HG02938 (cell line): Measurements from ENCODE around the gene FPR1.

Experiments used
- ATAC-seq: cut with Tn5 transposase; IDR thresholded peaks from one replicate; pipeline ENCODE4 v1.9.1; 2021; ENCODE audit warnings: mild to moderate bottlenecking, moderate library complexity; ENCODE audit not compliant: unreplicated experiment

The FPR1 gene

DNA sequence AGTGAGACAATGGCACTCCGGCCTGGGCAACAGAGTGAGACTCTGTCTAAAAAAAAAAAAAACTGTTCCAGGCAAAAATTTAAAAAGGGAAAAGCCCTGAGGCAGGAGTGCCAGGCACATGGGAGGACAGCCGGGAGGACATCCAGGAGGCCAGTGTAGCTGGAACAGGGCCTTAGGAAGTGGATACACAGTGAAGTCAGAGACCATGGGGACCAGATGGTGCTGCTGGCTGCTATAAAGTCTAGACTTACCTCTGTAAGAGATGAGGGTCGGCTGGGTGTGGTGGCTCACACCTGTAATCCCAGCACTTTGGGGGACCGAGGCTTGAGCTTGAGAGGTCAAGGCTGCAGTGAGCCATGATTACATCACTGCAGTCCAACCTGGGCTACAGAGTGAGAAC is 42.9 kb downstream of the FPR1 start:
- no peak for ATAC-seq

DNA sequence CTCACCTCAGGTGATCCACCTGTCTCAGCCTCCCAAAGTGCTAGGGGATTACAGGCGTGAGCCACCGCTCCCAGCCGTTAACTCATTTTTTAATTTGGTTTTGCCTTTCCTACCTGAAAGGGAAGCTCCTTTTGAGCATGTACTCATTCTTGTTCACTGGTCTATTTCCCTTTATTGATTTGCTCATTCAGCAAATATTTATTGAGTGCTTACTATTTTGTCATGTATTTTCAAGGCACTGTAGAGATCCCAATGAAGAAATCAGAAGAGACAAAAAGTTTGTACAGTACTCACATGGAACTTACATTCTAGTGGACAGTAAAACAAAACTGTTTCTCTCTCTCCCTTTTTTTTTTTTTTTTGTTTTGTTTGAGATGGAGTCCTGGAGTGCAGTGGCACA is 44.8 kb downstream of the FPR1 start:
- ATAC-seq: no peak

DNA sequence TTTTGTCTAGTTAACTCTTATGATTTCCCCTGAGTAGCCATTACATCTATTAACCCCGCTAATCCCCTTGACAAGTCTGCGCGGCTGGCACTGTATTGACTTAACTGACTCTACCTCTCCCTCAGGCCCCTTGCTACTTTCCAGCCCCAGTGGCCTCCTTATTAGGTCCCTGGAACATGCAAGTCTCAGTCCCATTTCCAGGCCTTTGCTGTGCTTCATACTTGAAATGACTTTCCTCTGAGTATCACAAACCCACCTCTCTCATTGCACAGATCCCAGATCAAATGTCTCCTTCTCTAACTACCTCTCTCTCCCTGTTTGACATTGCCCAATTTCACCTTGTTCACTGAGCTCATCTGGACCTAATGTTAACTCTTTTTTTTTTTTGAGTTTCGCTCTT is 45.4 kb downstream of the FPR1 start:
- ATAC-seq: no peak

DNA sequence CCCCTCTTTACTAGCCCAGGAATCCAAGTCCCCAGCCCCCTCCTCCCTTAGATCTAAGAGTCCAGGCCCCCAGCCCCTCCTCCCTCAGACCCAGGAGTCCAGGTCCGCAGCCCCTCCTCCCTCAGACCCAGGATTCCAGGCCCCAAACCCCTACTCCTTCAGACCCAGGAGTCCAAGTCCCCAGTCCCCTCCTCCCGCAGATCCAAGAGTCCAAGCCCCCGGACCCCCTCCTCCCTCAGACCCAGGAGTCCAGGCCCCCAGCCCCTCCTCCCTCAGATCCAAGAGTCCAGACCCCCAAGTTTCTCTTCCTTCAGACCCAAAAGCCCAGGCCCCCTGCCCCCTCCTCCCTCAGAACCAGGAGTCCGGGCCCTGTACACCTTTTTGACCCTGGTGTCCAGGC is 47.1 kb downstream of the FPR1 start:
- ATAC-seq: no peak

DNA sequence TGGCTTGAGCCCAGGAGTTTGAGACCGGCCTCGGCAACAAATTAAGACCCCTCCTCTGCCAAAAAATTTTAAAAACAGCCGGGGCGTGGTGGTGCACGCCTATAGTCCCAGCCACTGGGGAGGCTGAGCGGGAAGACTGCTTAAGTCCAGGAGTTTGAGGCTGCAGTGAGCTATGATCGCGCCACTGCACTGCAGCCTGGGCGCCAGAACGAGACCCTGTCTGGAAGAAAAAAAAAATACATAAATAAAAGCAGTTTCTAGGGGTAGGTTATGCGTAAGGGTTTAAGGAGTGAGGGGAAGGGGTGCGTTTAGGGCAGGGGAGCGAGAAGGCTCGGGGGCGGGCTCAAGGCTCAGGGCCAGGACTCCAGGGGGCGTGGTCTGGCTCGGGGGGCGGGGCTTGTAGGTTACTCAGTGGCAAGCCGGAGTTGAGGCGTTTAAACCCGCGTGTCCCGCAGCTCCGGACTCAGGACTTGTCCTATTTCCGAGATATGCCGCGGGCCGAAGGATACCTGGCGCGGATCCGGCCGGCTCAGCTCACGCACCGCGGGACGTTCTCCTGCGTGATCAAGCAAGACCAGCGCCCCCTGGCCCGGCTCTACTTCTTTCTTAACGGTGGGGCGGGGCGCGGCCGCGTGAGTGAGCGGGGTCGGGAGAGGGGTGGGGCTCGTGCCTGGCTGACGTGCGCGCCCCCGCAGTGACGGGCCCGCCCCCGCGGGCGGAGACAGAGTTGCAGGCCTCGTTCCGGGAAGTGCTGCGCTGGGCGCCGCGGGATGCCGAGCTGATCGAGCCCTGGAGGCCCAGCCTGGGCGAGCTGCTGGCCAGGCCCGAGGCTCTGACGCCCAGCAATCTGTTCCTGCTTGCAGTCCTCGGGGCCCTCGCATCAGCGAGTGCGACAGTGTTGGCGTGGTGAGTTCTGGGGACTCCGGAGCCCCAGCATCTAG is 47.8 kb downstream of the FPR1 start:
- peak; percentile 70 for ATAC-seq

DNA sequence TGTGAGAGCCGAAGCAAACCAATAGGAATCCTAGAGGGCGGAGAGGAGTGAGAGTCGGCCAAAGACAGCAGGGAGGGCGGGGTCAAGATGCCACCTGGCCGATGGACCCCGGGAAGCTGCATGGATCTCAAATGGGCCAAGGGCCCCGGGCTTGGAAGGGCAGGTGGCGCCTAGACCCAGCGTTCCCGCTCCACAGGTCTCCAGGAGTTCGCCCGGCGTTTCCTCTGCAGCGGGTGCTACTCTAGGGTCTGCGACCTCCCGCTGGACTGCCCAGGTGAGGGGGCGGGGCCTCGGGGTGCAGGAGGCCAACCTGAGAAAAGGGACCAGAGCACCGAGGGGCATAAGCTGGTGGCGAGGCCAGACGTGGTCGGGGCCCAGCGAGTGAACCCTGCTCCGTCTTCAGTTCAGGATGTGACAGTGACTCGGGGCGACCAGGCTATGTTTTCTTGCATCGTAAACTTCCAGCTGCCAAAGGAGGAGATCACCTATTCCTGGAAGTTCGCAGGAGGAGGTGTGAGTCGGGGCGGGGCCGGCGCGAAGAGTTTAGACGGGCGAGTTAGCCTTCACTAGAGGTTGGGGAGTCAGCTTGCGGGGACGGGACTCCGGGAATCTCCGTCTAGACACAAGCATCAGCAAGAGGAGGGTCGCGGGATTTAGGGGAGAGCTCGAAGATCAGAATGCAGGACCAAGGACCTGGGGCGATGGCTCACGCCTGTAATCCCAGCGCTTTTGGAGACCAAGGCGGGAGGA is 48.7 kb downstream of the FPR1 start:
- ATAC-seq: no peak

DNA sequence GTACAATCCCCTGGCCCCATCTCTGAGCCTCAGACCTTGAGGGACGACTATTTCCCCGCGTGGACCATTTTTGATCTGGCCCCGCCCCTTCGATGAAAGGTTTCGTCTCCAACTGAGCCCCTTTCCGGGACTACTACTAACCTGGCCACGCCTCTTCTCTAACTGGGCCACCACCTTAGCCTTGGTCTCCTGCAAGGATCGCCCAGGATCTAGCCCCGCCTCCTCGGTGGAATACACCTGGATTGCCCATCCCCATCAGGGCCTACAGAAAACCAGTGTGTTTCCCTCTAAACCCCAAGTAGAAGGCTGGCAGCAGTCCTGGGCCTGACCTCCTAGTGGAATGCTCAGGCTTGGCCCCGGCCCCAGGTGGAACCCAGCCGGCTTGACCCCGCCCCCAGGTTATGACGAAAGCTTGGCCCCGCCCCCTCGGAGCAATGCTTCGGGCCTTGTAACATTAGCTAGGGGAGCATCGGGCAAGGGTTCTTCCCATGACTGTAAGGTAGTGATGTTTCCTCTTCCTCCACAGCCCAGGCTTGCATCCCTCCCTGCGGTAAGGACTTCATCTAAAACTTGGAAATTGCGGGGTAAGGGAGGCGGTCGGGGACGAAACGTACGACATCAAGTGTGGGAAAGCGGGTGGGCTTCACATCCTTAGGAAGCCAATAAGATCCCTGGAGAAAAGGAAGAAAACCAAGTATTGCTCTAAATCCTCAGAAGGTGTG is 49.4 kb downstream of the FPR1 start:
- no peak for ATAC-seq

DNA sequence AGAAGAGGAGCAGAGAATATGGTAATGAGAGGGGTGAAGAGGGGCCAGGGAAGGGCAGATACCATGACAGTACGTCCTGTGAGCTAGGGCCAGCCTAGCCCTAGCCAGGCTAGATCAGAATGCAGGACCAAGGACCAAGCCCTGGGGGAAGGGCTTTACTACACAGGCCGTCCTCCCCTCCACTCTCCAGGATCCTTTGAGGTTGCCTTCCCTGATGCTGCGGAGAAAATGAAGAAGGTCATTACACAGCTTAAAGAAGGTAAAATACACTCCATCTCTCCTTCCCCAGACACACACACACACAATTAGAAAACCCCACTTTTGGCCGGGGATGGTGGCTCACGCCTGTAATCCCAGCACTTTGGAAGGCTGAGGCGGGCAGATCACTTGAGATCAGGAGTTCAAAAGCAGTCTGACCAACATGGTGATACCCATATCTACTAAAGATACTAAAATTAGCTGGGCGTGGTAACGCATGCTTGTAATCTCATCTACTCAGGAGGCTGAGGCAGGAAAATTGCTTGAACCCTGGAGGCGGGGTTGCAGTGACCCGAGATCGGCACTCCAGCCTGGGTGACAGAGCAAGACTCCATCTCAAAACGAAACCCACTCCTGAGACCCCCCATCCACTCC is 50.1 kb downstream of the FPR1 start:
- no peak for ATAC-seq

DNA sequence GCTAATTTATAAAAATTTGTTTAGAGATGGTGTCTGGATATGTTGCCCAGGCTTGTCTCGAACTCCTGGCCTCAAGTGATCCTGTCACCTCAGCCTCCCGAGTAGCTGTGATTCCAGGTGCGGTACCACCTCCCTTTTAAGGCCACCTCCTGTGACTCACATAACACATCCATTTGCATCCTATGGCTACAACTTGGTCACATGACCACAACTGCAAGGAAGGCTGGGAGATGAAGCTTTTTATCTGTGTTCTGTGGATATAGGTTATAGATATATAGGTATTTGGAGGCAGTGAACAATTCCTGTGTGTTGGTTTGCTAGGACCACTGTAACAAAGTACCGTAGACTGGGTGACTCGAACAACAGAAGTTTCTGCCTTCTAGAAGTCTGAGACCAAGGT is 52.5 kb downstream of the FPR1 start:
- ATAC-seq: no peak

DNA sequence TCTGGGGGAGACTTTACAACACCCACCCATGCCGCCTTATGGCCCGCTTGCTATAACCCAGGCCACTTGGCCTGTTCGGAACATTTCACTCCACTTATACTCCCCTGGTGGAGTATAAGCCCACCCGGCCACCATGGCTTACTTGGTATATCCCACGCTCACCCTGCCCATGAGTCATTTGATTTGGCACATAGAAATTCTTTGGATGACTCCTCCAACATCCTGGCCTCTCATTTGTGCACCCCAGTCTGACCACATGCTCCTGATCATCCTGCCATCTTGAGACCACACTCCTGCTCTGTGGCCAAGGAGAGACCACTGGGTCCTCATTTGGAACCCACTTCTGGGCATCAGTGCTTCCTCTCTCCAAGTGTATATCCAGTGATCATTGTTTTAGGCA is 53.4 kb downstream of the FPR1 start:
- ATAC-seq: no peak

DNA sequence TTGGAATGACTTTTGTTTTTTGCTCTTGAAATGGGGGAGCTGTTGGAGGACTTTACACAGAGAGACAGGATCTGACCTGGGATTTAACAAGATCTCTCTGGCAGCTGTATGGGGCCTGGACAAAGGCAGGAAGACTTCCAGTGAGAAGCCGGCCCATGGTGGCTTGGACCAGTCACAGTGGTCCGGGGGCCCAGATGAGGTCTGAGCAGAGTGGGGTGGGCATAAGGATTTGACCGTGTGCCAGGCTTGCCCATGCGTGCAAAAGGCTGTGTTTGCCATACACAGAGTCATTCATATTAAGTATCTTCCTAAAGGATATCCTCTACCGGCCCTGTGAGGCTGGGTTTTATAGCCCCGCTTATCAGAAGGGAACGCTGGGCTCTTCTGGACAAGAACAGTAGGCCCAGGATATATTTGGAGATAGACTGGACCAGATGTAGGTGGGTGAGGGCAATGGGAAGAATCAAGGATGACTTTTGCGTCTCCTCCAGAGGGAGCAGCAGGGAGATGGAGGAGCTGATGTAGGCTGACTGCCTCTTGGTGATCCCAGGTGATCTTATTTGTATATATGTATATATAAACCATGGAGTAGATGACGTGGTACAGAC is 54.4 kb downstream of the FPR1 start:
- ATAC-seq: no peak

DNA sequence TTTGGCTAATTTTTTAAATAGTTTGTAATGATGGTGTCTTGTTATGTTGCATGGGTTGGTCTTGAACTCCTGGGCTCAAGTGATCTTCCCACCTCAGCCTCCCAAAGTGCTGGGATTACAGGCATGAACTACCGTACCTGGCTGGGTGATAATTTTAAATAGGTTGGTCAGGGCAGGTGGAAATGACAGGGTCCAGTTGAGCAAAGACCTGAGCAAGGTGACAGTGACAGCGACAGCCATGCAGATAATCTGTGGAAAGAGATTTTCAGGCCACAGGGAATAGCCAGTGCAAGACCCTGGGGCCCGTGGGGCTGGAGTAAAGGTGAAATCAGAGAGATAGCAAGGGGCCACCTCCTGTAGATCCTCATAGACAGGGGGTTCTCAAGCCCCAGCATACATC is 55.1 kb downstream of the FPR1 start:
- ATAC-seq: no peak
